ENCODE data around the gene PACS2. TPM values are rescaled to one million over a fixed set of nuclear protein-coding genes. Genes with fewer than 3 reads are reported as not detected.
A peak's percentile ranks its signal among the peaks of the same experiment; 100 is the strongest.

The PACS2 gene
- total RNA-seq, 1 donor from 2014 or later: 66.8 TPM

DNA sequence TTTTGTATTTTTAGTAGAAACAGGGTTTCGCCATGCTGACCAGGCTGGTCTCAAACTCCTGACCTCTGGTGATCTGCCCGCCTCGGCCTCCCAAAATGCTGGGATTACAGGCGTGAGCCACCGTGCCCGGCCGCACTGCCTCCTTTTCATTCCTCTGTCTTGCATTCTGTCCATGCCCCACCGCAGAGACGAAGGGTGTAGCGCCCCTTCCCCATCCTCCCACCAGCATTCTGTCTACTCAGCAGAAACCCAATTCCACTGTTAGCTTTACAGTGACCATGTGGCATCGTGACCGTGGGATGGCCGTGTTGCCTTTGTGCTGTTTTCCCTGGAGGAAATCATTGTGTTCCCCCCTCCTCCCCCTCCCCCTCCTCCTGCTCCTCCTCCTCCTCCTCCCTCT is 94.0 kb downstream of the PACS2 start:
- ATAC-seq (ENCODE audit: poor library complexity) (no peak), DNase-seq (no peak)
- intact Hi-C loops (cut with DNase I): no loop called here

DNA sequence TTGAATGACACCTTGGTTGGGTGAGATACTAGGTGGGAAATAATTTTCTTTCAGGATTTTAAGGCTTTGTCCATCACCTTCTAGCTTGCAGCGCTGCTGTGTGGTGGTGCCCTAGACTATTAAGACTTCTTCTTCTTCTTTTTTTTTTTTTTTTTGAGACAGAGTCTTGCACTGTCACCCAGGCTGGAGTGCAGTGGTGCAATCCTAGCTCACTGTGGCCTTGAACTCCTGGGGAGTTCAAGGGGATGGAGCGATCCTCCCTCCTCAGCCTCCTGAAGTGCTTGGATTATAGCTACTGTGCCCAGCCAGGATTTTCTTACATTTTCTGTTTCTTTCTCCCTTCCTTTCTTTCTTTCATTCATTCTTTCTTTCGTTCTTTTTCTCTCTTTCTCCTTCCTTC is 94.8 kb downstream of the PACS2 start:
- intact Hi-C loops (cut with DNase I): no loop called here
- no peak for DNase-seq
- ATAC-seq (ENCODE audit: poor library complexity): no peak

DNA sequence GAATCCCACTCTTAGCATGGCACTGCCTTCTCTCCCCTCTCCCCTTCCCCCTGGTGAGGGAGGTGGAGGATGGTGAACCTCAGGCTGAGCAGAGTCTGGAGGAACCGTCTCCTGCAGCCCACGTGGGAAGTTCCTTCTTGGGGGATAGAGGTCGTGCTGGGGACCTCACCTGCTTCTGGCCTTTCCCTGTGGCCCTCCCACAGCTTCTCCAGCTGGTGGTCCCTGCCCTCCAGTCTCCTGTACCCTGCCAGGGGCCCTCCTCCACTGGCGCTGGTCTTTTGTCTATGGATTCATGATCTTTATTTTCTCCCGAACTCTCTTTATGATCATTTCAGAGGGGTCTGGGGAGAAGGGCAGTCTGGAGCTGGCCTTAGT is 96.1 kb downstream of the PACS2 start:
- DNase-seq (no peak), ATAC-seq (ENCODE audit: poor library complexity) (no peak)
- intact Hi-C loops (cut with DNase I): no loop called here

DNA sequence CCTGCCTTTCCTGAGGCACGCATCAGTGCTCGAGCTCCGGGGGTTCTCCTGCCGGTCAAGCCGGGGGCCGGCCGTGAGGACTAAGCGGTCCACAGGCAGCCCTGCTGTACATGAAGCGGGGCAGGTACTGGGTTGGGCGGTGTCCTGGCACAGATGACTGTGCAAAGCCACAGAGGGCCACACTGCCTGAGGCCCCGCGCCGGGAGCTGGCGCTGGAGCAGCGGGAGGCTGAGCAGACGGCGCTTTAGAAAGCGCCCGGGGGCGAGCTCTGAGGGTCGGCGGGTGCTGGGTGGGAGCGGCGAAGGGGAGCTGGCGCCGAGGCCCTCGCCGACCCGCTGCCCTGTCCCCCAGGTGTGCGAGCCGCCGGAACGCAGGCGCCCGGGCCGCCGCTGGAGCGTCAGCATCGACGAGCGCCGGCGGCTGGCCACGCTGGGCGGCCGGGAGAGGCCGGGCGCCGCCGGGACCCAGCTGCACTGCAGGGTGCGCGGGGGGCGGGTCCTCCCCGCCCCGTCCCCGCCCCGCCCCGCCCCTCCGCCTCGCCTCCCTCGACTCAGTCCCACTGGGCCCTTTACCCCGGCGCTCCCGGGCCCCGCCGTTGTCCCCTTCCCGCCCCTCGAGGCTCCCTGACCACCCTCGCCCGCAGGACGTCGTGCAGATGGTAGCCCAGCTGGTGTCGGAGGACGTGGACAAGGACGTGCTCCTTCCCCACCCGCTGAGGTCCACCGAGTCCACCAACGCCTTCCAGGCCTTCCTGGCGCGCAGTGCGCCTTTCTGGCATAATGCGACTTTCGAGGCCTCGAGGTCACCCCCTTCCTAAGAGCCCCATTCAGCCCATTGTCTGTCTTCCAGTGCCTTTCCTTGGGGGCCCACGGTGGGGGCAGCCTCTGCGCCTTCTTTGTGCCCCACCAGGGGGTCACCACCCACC is 96.7 kb downstream of the PACS2 start:
- no peak for DNase-seq
- ATAC-seq (ENCODE audit: poor library complexity): peak; percentile 52
- intact Hi-C loops (cut with DNase I): no loop called here

DNA sequence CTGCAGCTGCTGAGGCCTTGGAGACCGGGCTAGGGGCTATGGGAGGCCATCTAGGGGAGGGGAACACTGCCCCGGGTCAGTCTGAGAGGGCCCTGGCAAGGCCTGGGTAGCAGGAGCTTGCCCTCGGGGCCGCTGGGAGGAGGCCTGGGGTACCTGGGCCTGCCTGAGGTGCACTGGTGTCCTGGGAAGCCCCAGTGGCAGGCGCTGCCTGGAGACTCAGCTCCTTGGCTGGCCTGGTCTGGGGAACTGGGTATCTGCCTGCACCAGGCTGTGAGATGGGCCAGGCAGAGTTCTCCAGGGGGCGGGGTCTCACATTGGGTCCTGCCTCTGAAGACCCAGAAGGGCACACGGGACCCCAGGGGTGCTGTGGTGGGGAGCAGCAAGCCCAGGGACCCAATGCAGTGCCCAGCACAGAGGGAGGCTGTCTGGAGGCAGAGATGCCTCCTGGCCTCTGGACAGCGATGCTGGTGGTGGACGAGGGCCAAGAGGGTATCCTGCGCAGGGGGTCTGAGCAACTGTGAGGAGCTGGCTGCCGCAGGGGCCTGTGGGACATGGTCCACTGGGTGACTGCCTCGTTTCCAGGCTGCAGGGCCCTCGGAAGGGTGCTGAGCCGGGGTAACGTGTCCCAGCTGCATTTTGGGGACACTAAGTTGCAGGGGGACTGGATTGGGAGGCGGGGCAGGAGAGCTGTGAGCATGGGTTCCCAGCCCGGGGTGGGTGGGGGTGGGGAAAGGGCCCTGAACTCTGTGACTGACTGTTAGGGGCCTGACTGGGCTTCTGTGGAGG is 97.6 kb downstream of the PACS2 start:
- intact Hi-C loops (cut with DNase I): no loop called here
- DNase-seq (no peak), ATAC-seq (ENCODE audit: poor library complexity) (no peak)

DNA sequence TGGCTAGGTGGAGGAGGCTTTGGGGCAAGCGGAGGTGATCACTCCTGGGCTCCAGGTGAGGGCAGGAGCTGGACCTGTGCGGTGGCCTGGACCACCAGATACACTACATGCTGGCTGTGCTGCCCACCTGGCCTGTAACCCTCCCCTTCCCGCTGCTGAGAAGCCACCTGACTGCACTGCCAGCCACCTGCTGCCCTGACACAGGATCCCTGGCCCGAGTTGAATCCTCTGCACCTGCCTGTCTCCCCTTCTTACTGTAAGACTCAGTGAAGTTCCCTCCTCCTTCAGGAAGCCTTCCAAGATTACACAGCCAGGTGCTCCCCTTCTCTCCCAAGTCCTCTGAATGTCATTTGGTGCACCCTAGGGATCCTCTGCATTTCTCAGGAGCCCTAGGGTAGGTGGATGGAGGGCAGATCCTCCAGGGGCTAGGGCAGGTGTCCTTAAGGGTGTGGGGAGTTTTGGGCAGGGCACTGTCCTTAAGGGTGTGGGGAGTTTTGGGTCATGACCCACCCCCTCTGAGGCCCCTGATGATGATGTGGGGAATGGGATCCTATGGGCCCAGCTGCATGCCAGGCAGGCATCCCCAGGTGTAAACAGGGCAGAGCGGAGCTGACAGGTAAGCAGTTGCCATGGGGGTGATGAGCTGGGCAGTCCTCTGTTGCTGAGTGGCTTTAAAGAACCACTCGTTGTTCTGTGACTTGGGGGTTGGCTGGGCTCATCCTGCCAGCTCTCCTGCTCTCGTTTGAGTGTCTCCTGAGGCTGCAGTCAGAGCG is 98.4 kb downstream of the PACS2 start:
- intact Hi-C loops (cut with DNase I): no loop called here
- no peak for DNase-seq
- no peak for ATAC-seq (ENCODE audit: poor library complexity)

DNA sequence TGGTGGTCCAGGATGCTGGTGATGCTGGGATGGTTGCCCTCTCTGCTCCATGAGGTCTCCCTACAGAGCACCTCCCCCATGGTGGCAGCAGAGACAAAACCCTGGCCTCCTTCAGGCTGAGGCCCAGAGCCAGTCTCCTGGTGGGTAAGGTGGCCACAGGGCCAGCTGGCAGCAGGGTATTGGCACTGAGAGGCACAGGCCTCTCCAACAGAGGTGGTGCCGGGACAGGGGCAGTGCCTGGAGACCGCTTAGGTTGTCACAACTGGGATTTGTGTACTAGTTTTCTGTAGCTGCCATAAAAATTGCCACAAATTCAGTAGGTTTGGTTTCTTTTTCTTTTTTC is 99.0 kb downstream of the PACS2 start:
- ATAC-seq (ENCODE audit: poor library complexity) (peak; percentile 60), DNase-seq (no peak)
- intact Hi-C loops (cut with DNase I): no loop called here

DNA sequence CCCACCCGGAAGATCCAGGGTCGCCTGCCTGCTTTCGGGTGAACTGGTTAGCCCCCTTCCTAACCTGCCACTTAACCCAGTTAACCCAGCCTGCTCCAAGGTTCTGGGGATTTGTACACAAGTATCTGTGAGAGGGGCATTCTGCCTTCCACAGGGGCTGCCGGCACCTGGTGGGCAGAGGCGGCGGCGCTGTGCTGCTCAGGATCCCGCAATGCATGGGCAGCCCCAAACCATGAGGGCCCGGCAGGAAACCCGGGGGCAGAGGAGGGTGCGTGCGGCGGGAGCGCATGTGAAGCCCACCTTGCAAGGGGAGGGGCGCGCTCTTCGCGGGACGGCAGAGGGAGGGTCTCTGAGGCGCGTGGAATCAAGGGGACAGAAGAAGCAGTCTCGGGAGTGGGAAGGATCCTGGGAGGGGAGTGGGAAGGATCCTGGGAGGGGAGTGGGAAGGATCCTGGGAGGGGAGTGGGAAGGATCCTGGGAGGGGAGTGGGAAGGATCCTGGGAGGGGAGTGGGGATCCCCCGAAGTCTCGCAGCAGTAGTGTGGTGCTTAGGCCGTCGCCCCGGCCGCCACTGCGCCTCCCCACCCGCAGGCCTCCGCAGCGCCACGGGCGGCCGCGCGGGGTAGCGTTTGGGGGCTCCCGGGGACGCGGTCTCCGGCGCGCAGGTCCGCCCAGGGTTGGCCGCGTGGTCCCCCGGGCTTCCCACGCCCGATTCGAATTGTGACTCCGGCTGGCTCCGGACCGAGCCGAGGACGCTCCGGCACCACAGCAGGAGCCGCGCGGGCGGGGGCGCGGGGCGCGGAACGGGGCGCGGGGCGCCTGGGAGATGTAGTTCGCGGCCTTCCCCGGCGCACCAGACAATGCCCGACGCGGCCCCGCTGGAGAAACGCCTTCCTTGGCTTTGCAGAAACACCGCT is 100.2 kb downstream of the PACS2 start:
- peak; percentile 87 for ATAC-seq (ENCODE audit: poor library complexity)

DNA sequence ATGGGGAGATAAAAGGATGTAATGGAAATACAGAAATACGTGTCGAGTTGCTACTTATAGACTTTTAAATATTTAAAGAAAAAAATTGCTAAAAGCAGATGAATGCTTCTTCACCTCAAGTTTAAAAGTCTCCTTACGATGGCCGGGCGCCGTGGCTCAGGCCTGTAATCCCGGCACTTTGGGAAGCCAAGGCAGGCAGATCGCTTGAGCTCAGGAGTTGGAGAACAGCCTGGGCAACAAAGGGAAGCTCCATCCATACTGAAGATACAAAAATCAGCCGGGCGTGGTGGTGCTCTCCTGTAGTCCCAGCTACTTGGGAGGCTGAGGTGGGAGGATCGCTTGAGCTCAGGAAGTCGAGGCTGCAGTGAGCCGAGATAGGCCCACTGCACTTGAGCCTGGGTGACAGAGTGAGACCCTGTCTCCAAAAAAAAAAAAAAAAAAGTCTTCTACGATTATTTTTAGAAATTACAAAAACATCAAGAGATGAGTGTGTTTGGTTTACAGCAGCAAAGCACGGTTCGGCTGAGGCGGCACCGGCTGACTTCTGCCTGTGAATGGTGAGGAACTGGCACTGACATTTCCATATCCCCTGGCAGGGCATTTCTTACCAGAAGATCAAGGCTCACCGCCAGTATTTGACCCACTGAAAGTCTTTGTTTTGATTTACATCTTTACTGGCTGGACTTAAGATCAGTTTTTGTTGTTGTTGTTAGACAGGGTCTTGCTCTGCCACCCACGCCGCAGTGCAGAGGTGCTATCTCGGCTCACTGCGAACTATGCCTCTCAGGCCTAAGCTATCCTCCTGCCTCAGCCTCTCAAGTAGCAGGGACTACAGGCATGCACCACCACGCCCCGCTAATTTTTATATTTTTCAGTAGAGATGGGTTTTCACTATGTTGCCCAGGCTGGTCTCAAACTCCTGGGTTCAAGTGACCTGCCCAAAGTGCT is 101.2 kb downstream of the PACS2 start:
- DNase-seq (no peak), ATAC-seq (ENCODE audit: poor library complexity) (no peak)
- intact Hi-C loops (cut with DNase I): no loop called here

More for the DNA sequence above, 100.2 kb downstream of the PACS2 start:
- intact Hi-C loops (cut with DNase I): no loop called here
- DNase-seq: peak; percentile 91

DNA sequence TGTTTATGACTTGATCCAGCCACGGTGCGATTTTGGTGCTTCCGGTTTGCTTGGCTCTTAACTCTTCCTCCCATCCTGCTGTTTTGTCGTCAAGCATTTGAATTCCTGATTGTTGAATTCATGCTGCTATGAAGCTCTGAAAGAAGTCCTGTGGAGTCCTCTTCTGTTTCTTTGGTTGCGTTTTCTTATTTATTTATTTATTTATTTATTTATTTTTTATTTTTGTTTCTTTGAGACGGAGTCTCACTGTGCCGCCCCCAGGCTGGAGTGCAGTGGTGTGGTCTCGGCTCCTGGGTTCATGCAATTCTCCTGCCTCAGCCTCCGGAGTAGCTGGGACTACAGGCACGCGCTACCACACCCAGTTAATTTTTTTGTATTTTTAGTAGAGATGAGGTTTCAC is 102.1 kb downstream of the PACS2 start:
- ATAC-seq (ENCODE audit: poor library complexity) (no peak), DNase-seq (no peak)
- intact Hi-C loops (cut with DNase I): no loop called here

DNA sequence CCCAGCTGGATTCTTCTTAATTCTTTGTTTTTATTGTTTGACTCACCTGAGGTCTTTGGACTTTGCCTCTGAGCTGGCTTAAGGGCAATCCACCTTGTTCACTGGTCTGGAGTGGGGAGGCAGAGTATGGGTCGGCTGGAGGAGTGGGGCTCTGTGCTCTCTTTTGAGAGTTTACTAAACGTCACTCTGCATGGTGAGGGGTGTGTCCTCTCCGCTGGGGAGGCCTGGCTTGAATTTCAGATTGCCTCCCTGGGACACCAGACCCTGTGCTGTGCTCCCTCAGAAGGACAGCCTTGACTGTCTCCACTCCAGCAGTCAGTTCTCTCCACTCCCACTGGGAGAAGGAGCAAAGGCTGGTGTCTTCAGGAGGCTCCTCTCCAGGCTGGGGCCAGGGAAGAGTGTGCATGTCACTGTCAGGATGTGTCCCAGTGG is 103.2 kb downstream of the PACS2 start:
- intact Hi-C loops (cut with DNase I): no loop called here
- DNase-seq: no peak
- no peak for ATAC-seq (ENCODE audit: poor library complexity)

DNA sequence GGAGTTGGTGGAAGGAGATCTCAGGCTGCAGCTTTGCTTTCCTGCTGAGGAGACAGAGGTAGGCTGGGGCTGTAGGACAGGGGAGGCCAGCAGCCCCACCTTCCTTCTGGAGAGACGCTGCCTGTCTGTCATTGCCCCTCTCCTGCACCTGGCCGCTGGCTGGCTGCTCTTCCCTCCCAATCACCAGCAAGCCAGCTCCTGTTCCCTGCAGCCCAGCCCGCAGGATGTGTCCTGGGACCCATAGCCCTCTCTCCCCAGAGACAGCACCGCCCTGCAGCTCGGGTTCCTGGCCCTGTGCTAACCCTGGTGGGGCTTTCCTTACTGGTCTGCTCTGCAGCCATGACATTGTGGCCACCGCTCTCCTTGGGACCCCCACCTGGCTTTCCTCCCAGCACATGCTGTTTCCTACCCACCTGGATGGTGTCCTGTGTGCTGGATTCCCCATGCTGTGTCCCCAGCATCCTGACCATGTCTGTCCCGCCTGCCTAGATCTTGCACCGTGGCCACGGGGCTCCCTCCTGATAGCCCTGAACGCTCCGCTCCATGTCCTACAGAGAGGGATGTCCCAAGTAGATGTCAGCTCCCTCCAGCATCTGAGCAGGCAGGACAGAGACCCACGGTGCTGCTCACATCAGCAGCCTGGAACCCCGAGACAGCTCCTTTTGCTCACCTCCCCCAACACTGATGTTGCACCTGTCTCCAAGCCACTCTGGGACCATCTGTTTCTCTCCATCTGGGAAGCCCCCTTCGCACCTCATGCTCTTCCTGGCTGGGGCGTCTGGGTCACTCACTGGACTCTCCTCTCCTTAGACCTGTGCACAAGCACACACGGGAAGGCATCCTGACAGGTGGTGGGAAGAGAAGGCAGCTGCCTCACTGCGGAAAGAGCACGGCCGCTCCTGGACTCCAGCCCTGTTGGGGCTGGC is 104.0 kb downstream of the PACS2 start:
- intact Hi-C loops (cut with DNase I): no loop called here
- no peak for DNase-seq

DNA sequence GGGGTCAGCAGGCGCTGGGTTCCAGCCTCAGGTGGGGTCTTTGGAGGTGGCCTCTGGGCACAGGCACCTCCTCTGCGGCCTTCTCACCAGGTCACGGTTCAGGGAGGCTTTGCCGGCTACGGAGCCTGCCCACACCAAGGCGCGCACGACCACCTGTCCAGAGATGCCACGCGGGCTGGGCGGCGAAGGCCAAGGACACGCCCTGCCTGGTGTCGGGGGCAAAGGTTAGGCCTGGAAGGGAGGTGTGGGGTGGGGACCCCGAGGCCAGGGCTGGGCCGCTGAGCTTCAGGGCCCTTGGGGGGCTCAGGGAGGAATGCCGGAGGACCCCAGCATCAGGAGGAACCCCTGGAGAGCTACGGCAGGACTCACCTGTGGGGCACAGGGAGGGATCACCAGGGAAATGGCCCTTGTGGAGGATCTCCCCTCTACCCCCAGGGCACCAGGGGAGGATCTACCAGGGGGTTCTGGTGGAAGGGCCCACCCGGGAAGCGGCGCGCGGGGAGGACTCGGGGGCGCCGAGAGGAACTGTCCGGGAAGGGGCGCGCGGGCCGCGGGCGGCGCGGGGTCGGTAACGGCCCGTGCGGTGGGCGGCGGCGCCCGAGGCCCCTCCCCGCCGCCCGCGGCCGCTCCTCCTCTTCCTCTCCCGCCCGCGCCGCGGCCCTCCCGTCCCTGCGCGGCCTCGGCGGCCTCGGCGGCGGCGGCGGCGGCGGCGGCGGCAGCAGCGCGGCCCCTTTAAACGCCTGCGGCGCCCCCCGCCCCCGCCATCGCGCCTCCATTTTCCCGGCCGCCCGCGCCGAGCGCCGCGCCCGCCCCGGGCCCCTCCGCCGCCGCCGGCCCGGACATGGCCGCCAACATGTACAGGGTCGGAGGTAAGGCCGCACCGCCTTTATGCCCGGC is 104.9 kb downstream of the PACS2 start, which contains the start of gene MTA1:
Gene MTA1, plus strand, starts transcription at position 633 of the 897 bp plus-strand sequence. Its CDS starts 209 bp downstream, at position 842.
- intact Hi-C loops (cut with DNase I): no loop called here
- ATAC-seq (ENCODE audit: poor library complexity): peak; percentile 59

More for the DNA sequence above, 104.0 kb downstream of the PACS2 start:
- ATAC-seq (ENCODE audit: poor library complexity): no peak

DNA sequence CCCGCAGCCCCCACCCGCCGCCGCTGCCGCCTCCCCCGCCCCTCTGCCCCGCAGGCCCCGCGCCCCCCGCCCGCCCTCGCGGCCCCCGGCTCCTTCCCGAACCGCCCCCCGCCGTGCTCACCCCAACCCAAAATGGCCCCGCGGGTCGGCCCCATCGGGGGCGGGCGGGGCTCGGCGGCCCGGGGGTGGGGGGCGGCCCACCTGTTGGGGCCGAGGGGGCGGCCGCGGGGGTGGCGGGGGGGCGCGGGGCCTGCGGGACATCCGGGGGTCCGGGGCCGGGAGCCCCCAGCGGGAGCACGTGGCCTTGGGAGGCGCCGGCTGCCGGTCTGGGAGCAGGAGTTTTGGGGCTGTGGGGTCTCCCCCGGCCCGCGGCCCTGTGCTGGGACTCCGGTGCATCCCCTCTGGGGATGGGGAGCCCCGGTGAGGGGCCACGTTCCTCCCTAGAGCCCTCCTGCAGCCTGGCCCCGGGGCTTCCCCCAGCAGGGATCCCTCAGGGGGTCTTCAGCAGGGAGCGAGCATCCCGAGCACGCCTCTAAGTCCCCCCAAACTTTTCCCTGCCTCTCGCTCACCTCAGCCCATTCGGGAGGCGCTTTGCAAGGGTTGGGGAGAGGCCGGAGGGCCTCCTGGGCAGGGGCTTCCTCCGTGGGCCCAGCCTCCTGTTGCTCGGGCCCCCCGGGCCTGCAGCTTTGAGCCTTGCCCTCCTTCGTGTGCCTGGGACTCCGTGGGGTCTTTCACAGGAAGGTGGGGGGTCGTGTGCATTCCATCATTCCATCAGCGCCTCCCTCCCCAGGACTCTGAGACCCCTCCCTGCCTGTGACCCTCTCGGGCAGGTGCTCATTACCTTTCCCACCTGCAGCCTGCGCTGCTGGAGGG is 105.8 kb downstream of the PACS2 start:
- intact Hi-C loops (cut with DNase I): no loop called here
- ATAC-seq (ENCODE audit: poor library complexity): no peak
- no peak for DNase-seq

More for the DNA sequence above, 104.9 kb downstream of the PACS2 start, which contains the start of gene MTA1:
- no peak for DNase-seq
